SK-N-SH treated with all-trans-retinoic acid at 6 μM for 48 hours (cell line): ENCODE data around the gene TRNP1.

Experiments used
- ATAC-seq: fragments of 200-7000 bp; cut with Tn5 transposase; 3 replicates; pipeline ENCODE4 v1.9.1; 2020; ENCODE audit warnings: mild to moderate bottlenecking, moderate library complexity
- ARNTL ChIP-seq: fragments of 450-650 bp; formaldehyde crosslinking; IDR thresholded peaks from 2 replicates; pipeline ENCODE4 v1.5.0; 2020; ENCODE audit warnings: low read depth, mild to moderate bottlenecking, moderate library complexity, borderline replicate concordance
- BACH2 ChIP-seq: fragments of 250-450 bp; sonication (Bioruptor Pico); IDR thresholded peaks from 2 replicates; pipeline ENCODE4 v1.9.0; 2021; ENCODE audit warnings: mild to moderate bottlenecking, borderline replicate concordance
- CREB5 ChIP-seq: fragments of 250-450 bp; sonication (Bioruptor Pico); IDR thresholded peaks from 2 replicates; pipeline ENCODE4 v1.5.1; 2020; ENCODE audit warnings: low read depth, mild to moderate bottlenecking, moderate library complexity
- CSDC2 ChIP-seq: fragments of 250-450 bp; sonication (Bioruptor Pico); IDR thresholded peaks from 2 replicates; pipeline ENCODE4 v1.5.0; 2020; ENCODE audit warnings: mild to moderate bottlenecking, moderate library complexity
- ESRRG ChIP-seq: fragments of 250-450 bp; sonication (Bioruptor Pico); IDR thresholded peaks from 2 replicates; pipeline ENCODE4 v1.6.1; 2021; ENCODE audit warnings: mild to moderate bottlenecking
- GLIS3 ChIP-seq: fragments of 250-450 bp; sonication (Bioruptor Pico); IDR thresholded peaks from 2 replicates; pipeline ENCODE4 v1.5.0; 2020; ENCODE audit warnings: mild to moderate bottlenecking, moderate library complexity
- ISL1 ChIP-seq: fragments of 250-450 bp; sonication (Bioruptor Pico); IDR thresholded peaks from 2 replicates; pipeline ENCODE4 v2.1.2; 2022; ENCODE audit warnings: mild to moderate bottlenecking, moderate library complexity
- OSR1 ChIP-seq: fragments of 250-450 bp; sonication (Bioruptor Pico); IDR thresholded peaks from 2 replicates; pipeline ENCODE4 v1.8.0; 2022; ENCODE audit warnings: moderate library complexity, mild to moderate bottlenecking, inconsistent platforms
- PPARA ChIP-seq: fragments of 250-450 bp; sonication (Bioruptor Pico); IDR thresholded peaks from 2 replicates; pipeline ENCODE4 v1.5.0; 2020; ENCODE audit warnings: mild to moderate bottlenecking, borderline replicate concordance
- RARB ChIP-seq: fragments of 250-450 bp; sonication (Bioruptor Pico); IDR thresholded peaks from 2 replicates; pipeline ENCODE4 v1.8.0; 2021; ENCODE audit warnings: mild to moderate bottlenecking, moderate library complexity
- SNAI2 ChIP-seq: fragments of 250-450 bp; sonication (Bioruptor Pico); IDR thresholded peaks from 2 replicates; pipeline ENCODE4 v1.5.0; 2020; ENCODE audit warnings: mild to moderate bottlenecking, moderate library complexity
- TCF4 ChIP-seq: fragments of 250-450 bp; sonication (Bioruptor Pico); IDR thresholded peaks from 2 replicates; pipeline ENCODE4 v1.8.0; 2021; ENCODE audit warnings: mild to moderate bottlenecking, moderate library complexity, borderline replicate concordance
- TOX ChIP-seq: fragments of 250-450 bp; sonication (Bioruptor Pico); IDR thresholded peaks from 2 replicates; pipeline ENCODE4 v1.8.0; 2021; ENCODE audit warnings: mild to moderate bottlenecking, moderate library complexity, borderline replicate concordance
- TSHZ2 ChIP-seq: fragments of 250-450 bp; sonication (Bioruptor Pico); IDR thresholded peaks from 2 replicates; pipeline ENCODE4 v1.5.0; 2020; ENCODE audit warnings: mild to moderate bottlenecking, moderate library complexity
- ZC3H10 ChIP-seq: fragments of 250-450 bp; sonication (Bioruptor Pico); IDR thresholded peaks from 2 replicates; pipeline ENCODE4 v1.5.1; 2021; ENCODE audit warnings: mild to moderate bottlenecking, moderate library complexity
- ZFP3 ChIP-seq: fragments of 250-450 bp; sonication (Bioruptor Pico); IDR thresholded peaks from 2 replicates; pipeline ENCODE4 v1.5.0; 2020; ENCODE audit warnings: mild to moderate bottlenecking, moderate library complexity
- ZFP30 ChIP-seq: fragments of 450-650 bp; formaldehyde crosslinking; IDR thresholded peaks from 2 replicates; pipeline ENCODE4 v1.5.0; 2022; ENCODE audit warnings: mild to moderate bottlenecking, moderate library complexity
- ZNF565 ChIP-seq: fragments of 450-650 bp; formaldehyde crosslinking; conservative IDR thresholded peaks from 2 replicates; pipeline ENCODE4 v1.5.0; 2020; ENCODE audit warnings: low read depth, mild to moderate bottlenecking, moderate library complexity
- ZNF70 ChIP-seq: fragments of 450-650 bp; formaldehyde crosslinking; IDR thresholded peaks from 2 replicates; pipeline ENCODE4 v1.5.0; 2020; ENCODE audit warnings: mild to moderate bottlenecking, moderate library complexity
- ZNF8 ChIP-seq: fragments of 450-650 bp; formaldehyde crosslinking; IDR thresholded peaks from 2 replicates; pipeline ENCODE4 v1.5.0; 2020; ENCODE audit warnings: mild to moderate bottlenecking, moderate library complexity
- TF ChIP-seq, protein P1 (sequence below): fragments of 250-450 bp; sonication (Bioruptor Pico); IDR thresholded peaks from 2 replicates; pipeline ENCODE4 v1.8.0; 2020; ENCODE audit warnings: mild to moderate bottlenecking, moderate library complexity, borderline replicate concordance

The TRNP1 gene

DNA sequence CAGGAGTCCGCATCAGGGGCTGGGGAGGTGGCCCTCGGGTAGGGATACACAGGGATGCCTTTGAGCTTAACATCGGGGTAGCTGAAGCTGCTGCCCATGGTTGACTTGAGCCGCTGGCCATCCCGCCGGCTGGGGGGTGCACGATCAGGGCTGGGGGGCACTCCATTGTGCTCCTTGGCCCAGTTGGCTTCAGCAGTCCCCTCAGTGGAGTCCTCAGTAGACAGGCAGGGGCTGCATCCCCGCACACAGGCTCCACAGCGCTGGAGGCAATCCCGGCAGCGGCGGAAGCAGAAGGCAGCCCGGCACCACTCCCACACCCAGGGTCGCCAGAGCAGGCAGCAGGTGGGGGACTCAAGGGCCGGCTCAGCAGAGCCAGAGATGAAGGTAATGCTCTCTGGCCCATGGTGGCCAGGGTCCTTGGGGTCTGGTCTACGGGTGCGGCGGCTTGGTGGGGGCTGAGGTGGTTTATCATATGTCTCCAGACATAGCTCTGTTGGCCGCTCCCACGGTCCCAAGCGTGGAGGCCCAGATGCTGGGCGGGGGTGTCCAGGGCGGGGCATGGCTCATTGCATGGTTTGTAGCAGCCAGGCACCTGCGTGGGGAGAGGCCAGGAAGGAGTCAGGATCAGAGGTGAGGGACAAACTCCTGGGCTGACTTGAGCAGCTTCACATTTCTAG, 41.5 kb upstream of the TRNP1 start:
- ATAC-seq: no peak
- TF ChIP-seq ZNF70: no peak
- no peak for TF ChIP-seq TCF4 (CRISPR knock-in tag)
- TF ChIP-seq, protein P1, sequence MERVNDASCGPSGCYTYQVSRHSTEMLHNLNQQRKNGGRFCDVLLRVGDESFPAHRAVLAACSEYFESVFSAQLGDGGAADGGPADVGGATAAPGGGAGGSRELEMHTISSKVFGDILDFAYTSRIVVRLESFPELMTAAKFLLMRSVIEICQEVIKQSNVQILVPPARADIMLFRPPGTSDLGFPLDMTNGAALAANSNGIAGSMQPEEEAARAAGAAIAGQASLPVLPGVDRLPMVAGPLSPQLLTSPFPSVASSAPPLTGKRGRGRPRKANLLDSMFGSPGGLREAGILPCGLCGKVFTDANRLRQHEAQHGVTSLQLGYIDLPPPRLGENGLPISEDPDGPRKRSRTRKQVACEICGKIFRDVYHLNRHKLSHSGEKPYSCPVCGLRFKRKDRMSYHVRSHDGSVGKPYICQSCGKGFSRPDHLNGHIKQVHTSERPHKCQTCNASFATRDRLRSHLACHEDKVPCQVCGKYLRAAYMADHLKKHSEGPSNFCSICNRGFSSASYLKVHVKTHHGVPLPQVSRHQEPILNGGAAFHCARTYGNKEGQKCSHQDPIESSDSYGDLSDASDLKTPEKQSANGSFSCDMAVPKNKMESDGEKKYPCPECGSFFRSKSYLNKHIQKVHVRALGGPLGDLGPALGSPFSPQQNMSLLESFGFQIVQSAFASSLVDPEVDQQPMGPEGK (CRISPR knock-in tag): no peak
- no peak for TF ChIP-seq ISL1 (CRISPR knock-in tag)

DNA sequence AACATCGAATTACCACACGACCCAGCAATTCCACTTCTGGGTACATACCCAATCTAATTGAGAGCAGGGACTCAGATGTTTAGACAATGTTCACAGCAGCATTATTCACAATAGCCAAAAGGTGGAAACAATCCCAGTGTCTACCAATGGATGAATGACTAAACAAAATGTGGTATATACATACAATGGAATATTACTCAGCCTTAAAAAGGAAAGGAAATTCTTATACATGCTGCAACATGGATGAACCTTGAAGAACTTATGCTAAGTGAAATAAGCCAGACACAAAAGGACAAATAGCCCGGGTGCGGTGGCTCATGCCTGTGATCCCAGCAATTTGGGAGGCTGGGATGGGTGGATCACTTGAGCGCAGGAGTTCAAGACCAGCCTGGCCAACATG, 40.1 kb upstream of the TRNP1 start:
- ATAC-seq: no peak
- TF ChIP-seq ZFP3 (CRISPR knock-in tag) (no peak), SNAI2 (no peak), CSDC2 (no peak), ZNF565 (CRISPR knock-in tag) (no peak), TSHZ2 (CRISPR knock-in tag) (no peak), ZFP30 (CRISPR knock-in tag) (no peak), RARB (CRISPR knock-in tag) (no peak), ZC3H10 (no peak), PPARA (CRISPR knock-in tag) (no peak), ZNF70 (no peak), TCF4 (CRISPR knock-in tag) (no peak), ZNF8 (CRISPR knock-in tag) (no peak), ARNTL (CRISPR knock-in tag) (no peak)
- TF ChIP-seq, protein P1 (CRISPR knock-in tag): no peak

DNA sequence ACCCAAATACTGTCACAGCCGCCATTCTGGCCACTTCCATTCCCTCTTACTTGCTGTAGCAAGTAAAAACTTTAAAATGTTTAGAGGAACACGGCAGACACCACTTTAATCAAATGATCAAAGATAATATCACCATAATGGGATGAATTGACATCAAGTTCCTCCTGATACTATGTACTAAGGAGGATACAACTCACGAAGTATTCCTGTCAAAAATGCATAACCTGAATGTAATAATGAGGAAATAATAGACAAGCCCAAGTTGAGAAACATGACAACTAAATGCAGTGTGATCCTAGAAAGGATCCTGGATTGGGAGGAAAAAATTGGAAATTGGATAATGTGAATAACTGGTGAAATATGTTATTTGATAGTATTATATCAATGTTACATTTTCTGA, 37.2 kb upstream of the TRNP1 start:
- TF ChIP-seq ZNF70 (no peak), CSDC2 (no peak), ARNTL (CRISPR knock-in tag) (no peak), OSR1 (CRISPR knock-in tag) (no peak), ZC3H10 (no peak), BACH2 (CRISPR knock-in tag) (no peak), TOX (CRISPR knock-in tag) (no peak), CREB5 (CRISPR knock-in tag) (no peak), SNAI2 (no peak), TSHZ2 (CRISPR knock-in tag) (no peak), ESRRG (CRISPR knock-in tag) (no peak), ZFP3 (CRISPR knock-in tag) (no peak), ISL1 (CRISPR knock-in tag) (no peak), GLIS3 (CRISPR knock-in tag) (no peak)
- TF ChIP-seq, protein P1 (CRISPR knock-in tag): no peak
- ATAC-seq: no peak
